OCI-LY3 (cell line): ENCODE results near the gene HAUS7.

ENCODE experiments used
- EZH2phosphoT487 ChIP-seq: fragments of 200-600 bp; shearing (Covaris generic); IDR thresholded peaks from 2 replicates; pipeline ENCODE4 v1.6.1; 2018; ENCODE audit warnings: antibody characterized with exemption, mixed run types, low read depth
- TF ChIP-seq, protein P1 (sequence below): fragments of 200-600, 300-600 bp; sonication (generic); IDR thresholded peaks from 2 replicates; pipeline ENCODE4 v1.5.1; 2014; ENCODE audit warnings: antibody characterized with exemption, low read length, low read depth

- TF ChIP-seq, protein P1, sequence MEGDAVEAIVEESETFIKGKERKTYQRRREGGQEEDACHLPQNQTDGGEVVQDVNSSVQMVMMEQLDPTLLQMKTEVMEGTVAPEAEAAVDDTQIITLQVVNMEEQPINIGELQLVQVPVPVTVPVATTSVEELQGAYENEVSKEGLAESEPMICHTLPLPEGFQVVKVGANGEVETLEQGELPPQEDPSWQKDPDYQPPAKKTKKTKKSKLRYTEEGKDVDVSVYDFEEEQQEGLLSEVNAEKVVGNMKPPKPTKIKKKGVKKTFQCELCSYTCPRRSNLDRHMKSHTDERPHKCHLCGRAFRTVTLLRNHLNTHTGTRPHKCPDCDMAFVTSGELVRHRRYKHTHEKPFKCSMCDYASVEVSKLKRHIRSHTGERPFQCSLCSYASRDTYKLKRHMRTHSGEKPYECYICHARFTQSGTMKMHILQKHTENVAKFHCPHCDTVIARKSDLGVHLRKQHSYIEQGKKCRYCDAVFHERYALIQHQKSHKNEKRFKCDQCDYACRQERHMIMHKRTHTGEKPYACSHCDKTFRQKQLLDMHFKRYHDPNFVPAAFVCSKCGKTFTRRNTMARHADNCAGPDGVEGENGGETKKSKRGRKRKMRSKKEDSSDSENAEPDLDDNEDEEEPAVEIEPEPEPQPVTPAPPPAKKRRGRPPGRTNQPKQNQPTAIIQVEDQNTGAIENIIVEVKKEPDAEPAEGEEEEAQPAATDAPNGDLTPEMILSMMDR = no peak
- no peak for TF ChIP-seq EZH2phosphoT487
Observed at GRCh38 chrX:153401133-153401764, 69.1 kb downstream of the HAUS7 start, which contains the start of gene PNMA6E.
